NCI-H1930 (cell line): ENCODE data around the gene FRG2.
"Not testable (repeated sequence)": the region's sequence is repeated elsewhere in the genome, so short reads cannot be mapped to it uniquely, and the experiment has no call there.

Experiments
- DNase-seq, 2 experiments: peaks; one replicate each; lab custom pipeline; 2025; lab: John Stamatoyannopoulos, UW

Gene FRG2

DNA sequence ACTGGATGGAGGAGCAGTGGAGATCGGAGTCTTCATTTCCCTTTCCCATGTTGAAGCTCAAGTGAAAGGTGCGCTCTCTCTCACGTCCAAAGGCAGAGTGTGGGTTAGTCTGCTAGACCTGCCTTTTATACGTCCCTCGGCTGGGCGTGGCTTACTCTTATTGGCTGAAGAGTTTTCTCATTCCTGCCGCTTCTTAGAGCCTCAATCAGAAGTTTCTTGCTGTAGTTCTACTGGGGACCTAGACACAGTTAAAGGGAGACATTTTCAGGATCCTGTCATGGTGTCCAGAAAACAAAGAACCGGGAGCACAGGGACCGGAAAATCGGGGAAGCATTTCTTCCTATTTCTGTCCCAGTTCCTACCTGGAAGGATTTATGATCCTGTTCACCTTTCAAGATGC lies at the start of gene FRG2:
Gene FRG2 (minus strand): TSS at position 101 of the 400 bp plus-strand sequence. CDS start 52 bp downstream, at position 49.
- not testable (repeated sequence) for DNase-seq

DNA sequence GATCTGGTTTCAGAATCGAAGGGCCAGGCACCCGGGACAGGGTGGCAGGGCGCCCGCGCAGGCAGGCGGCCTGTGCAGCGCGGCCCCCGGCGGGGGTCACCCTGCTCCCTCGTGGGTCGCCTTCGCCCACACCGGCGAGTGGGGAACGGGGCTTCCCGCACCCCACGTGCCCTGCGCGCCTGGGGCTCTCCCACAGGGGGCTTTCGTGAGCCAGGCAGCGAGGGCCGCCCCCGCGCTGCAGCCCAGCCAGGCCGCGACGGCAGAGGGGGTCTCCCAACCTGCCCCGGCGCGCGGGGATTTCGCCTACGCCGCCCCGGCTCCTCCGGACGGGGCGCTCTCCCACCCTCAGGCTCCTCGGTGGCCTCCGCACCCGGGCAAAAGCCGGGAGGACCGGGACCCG lies 41.3 kb upstream of the FRG2 start:
- DNase-seq = not testable (repeated sequence)

DNA sequence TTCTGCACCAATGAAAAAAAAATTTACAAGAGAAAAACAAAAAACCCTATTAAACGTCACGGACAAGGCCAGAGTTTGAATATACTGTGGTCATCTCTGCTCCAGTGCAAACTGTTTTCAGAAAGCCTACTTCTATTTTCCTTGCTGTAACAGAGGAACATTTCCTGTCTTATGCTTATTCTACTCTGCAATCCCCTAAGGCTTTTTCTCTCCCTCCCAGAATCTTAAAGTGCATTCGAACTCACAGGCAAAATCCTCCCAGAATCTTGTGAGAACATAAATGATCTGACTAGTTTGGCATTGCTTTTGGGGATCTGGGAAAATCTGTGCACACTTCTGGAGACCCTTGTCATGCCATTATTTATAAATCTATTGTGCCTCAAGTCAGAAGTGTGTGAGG lies 37.7 kb upstream of the FRG2 start:
- DNase-seq = not testable (repeated sequence)

DNA sequence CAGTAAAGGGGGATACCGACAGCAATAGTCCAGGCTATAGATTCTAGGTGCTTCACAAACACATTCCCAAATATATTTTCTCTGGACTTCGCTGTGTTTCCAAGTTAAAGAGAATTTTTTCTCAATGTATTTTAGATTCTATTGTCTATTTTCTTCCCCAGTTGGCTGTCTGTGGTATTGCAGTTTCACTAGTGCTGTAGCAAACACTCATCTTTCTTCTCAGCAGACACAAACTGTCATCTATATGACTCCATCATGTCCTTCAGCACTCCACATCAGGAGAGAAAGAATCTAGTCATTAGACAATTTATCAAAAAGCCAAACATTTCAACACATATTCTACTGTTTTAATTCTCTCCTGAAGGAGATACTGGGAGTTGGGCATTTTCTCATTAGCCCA lies 37.3 kb upstream of the FRG2 start, which contains the start of gene DBET:
Gene DBET (plus strand): TSS at position 161 of the 400 bp plus-strand sequence.
- not testable (repeated sequence) for DNase-seq

DNA sequence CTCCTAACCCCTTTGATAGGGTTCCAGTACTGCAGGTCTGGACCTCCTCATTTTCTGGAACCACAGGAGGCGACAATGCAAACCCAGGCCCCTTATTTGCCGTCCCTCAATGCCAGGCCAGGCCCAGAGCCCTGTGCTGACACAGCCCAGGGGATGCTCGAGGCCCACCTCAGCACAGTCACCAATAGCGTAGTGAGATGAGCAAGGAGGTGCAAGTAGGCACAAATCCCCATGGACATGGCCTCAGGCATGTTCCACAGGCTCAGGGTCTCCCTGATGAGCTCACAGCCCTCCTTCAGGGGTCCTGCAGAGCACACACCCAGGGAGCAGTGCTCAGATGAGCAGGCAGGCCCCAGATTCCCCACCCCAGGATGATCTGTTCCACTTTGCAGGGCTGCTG lies 31.9 kb upstream of the FRG2 start:
- not testable (repeated sequence) for DNase-seq

DNA sequence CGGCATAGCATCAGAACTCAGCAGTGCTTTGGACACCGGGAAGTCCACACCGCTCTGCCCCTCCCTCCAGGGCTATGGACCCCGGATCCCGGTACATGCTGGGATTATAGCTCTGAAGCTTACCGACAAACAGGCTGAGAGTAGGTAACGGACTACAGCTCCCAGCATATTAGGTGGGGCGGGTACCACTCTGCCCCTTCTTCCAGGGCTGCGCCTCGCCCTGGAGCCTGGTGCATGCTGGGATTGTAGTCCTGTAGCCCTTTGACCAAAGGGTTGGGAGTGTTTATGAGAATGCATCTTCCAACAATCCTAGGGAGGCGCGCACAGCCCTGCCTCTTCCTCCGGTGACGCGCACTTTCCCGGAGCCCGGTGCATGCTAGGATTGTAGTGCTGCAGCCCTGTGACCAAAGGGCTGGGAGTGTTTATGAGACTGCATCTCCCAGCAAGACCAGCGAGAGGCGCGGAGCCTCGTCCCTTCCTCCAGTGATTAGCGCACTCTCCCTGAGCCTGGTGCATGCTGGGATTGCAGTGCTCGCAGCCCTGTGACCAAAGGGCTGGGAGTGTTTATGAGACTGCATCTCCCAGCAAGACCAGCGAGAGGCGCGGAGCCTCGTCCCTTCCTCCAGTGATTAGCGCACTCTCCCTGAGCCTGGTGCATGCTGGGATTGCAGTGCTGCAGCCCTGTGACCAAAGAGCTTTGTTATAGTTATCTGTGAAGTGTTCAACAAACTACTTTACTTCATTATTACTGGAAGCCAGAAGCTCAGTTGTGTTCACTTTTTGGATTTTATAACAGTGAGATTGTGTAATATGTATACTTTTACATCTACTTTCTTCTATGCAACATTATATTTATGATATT lies 22.6 kb upstream of the FRG2 start:
- DNase-seq = not testable (repeated sequence)

DNA sequence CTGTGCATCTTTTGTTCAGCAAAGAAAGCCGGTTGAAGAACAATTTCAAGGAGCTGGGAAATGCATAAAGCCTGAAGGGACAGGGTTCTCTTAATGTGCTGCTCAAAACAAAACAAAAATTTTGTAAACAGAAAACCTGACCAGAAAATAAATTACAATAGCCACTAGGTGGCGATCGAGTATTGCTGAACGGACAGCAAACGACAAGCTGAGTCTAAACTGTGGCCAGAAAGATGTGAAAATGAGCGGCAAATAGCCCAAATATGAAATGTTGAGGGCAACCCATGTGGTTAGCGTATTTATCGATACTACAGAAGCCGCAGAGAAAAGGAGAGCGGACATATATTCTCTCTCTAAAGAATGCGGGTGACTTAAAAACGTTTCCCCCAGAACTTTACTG lies 20.6 kb upstream of the FRG2 start:
- DNase-seq = not testable (repeated sequence)

DNA sequence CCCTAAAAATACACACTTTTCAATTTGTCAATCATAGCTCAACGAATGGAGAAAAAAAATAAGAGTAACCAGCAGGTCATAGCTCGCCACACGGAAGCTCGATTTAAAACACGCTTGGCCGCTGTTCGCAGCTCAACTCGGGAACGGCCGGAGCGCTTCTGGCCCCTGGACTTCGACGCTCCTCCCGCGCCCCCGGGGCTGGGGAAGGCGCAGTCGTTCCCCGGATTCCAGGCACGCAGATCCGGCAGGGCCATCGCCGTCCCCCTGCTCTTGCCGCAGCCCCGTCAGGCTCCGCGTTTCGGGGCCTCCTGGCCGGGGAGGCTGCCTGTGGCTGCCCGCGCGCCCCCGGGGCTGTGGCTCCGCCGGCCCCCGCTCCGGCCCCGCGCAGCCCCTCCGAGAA lies 13.8 kb upstream of the FRG2 start:
- DNase-seq = not testable (repeated sequence)

DNA sequence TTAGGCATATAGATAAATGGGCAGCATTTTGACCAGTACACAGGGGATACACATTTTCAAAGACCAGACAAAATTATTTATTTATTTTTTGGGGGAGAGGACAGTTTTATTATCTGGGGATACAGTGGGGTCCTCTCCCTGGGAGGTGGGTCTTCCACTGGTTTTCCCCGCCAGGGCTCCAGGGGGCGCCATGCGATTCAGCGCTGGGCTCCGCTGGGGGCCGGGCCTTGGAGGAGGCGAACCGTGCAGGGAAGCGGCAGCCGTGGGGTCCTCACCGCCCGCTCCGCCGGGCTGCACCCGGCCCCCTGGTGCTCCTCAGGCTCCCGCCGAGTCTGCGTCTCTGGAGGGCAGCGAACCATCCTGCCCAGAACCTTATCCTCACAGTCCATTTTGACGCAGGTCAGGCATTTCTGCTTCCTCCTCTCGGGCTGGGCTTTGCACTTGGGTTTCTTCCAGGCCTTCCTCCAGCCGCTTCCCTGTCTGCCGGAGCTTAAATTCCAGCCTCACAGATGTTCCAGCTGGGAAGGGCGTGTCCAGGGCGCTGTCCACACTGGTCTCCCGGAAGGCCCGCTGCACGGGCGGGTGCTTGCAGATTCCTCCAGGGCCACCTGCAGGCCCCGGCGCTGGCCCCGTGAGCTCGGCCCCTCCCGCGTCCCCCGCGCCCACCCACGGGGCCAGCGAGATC lies 10.8 kb upstream of the FRG2 start:
- not testable (repeated sequence) for DNase-seq

DNA sequence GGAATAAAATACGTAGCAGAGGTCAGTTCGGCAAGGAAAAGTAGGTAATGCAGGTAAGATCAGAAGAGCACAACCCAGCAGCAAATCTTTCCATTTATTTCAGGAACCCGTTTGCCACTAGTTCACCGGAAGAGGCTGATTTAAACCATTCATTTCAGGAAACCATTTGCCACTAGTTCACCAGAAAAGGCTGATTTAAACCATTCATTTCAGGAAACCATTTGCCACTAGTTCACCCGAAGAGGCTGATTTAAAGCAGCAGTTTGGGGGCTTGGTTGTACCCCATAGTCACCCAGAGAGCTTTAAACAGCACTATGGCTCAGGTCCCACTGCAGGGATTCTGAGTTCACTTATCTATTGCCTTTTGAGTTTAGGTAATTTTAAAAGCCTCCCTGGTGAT lies 4.2 kb upstream of the FRG2 start:
- DNase-seq = not testable (repeated sequence)

DNA sequence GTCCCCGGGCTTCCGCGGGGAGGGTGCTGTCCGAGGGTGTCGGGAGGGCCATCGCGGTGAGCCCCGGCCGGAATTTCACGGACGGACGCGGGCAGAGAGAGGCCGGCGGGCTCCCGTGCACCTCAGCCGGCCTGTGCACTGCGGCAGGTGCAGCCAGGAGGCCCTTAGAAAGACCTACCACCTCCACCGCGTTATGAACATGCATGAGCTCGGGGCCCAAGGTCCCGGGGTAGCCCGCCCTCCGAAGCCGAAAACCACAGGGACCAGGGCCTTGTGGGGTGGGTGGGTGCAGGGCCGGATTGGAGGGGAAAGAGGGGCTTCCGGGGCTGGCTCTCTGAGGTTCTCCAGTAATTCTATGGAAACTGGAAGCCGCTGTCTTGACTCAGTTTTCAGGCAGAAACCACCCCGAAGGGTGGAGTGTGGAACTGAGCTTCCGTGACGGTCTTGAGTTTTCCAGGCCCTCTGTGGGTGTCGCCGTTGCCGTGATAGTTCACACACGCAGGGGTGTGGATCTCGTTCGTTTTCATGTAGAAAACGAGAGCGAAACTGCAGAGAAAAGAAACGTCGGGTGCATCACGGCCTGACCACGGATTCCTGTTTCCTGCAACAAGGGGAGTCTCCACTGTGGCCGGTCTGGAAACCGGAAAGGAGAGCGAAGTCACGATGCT lies 4.3 kb downstream of the FRG2 start:
- not testable (repeated sequence) for DNase-seq

DNA sequence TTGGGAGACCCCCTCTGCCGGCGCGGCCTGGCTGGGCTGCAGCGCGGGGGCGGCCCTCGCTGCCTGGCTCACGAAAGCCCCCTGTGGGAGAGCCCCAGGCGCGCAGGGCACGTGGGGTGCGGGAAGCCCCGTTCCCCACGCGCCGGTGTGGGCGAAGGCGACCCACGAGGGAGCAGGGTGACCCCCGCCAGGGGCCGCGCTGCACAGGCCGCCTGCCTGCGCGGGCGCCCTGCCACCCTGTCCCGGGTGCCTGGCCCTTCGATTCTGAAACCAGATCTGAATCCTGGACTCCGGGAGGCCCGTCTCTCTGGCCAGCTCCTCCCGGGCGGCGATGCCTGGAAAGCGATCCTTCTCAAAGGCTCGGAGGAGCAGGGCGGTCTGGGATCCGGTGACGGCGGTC lies 5.1 kb downstream of the FRG2 start:
- not testable (repeated sequence) for DNase-seq

DNA sequence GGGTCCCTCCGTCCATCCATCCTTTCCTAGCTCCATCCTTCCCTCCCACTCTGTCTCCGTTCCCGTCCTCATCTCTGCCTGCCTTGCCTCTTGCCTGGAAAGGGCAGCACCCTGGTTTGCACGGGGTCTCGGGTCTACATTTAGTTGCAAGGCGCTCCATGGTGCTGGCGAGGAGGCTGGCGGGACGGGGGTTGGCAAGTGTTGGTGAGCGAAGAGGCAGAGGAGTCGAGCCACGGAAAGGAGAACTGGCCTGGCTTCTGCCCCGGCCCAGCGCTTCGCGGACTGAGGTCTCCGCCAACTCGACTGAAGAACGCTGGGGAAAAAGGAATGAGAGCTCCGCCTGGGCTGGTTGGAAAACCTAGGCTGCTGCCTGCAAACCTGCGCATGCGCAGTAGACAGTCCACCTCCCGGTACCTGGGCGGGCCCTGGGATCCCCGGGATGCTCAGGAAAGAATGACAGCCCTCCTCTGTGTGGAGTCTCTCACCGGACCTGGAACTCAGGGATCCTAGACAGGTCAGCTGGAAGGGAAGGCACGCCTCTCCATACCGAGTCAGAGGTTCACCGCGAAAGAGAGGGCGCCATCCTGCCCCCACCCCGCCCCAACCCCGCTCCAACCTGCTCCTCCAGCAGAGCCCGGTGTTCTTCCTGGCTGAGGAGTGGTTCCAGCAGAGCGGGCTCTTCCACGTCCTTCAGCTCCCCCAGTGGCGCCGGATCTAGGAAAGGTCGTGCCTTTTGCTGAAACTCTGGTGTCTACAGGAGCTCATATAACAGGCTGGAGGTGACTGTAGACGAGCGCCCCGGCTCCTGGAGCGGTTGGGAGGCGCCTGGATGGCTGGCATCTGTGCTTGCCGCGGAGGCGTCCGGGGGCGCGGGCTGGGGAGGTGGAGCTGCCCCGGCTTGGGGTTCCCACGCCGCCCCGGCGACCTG lies 6.0 kb downstream of the FRG2 start:
- no peak for DNase-seq

DNA sequence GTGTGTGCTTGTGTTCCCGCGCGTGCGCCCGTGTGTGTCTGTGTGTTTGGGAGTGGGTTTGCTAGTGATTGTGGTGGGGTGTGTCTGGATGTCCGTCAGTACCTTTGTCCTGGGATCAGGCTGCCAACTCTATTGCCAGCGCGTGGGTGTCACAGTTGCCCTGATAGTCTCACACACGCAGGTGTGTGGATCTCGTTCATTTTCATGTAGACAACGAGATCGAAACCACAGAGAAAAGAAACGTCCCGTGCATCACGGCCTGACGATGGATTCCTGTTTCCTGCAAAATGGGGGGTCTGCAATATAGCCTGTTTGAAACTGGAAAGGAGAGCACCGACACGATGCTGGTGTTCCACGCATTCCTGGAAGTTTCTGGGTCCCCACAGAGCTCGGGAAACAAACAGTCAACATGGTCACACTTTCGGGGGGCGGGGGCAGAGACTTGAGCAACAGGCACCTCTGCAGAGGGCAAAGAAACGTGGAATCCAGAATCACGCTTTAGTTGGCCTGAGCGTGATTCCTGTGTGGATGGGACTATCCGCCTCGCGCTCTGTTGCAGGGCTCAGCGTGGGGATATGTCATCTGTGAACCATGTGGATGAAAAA lies 7.1 kb downstream of the FRG2 start:
- not testable (repeated sequence) for DNase-seq

DNA sequence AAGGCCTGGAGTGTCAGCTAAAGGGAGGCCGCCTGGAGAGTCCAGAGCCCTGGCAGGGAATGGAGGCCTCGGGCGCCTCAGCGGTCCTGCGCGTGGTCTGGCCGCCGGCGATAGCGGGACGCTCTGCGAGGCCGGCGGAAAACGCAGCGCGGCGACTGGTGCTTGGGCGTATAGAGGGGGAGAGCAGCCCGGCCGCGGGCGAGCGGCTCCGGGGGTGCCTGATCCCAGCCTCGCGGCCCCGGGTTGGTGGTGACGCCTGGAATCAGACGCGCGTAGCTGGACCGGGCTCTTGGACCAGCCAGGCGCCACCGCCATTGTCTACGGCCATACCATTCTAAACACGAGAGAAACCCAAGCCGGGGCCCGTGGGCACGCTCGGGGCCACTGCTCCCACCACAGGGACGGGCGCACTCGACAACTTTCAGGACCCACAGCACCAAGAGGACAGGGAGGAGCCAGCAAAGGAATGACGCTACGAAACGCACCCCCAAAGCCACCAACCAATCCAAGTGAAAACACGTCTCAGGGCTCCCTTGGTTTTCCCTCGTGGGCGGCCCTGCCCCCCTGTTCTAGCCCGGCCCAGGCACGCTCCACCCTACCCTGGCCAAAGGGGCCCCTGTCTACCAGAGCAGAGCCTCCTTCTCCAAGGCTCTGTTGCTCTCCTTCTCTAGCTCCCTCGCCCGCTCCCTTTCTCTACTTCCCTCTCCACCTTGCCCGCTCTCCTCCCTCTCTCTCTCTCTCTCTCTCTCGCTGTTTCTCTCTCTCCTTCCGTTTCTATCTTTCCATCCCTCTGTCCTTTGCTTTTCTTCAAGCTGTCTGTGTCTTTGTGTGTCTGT lies 7.8 kb downstream of the FRG2 start:
- no peak for DNase-seq

DNA sequence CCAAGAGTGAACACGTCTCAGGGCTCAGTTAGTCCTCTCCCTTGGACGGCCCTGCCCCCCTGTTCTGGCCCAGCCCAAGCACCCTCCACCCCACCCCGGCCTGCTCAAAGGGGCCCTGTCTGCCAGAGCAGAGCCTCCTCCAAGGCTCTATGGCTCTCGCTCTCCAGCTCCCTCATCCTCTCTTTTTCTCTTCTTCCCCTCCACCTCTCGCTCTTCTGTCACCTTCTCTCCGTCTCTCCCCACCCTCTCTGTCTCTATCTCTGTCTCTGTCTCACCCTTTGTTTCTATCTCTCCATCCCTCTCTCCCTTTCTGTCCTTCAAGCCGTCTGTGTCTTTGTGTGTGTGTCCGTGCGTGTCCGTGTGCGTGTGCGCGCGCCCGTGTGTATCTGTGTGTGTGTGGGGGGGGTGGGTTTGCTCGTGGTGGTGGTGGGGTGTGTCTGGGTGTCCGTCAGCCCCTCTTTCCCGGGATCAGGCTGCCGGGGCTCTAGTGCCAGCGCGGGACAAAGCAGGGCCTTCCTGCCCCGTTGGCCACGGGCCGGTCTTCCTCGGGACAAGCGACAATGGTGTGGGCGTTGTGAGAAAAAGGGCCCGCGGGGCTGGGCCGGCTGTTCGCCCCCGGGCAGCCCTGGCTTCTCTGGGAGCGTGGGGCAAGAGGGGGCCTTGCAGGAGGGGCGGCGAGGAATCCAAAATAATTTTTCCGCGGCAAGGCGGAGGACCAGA lies 8.7 kb downstream of the FRG2 start:
- no peak for DNase-seq

DNA sequence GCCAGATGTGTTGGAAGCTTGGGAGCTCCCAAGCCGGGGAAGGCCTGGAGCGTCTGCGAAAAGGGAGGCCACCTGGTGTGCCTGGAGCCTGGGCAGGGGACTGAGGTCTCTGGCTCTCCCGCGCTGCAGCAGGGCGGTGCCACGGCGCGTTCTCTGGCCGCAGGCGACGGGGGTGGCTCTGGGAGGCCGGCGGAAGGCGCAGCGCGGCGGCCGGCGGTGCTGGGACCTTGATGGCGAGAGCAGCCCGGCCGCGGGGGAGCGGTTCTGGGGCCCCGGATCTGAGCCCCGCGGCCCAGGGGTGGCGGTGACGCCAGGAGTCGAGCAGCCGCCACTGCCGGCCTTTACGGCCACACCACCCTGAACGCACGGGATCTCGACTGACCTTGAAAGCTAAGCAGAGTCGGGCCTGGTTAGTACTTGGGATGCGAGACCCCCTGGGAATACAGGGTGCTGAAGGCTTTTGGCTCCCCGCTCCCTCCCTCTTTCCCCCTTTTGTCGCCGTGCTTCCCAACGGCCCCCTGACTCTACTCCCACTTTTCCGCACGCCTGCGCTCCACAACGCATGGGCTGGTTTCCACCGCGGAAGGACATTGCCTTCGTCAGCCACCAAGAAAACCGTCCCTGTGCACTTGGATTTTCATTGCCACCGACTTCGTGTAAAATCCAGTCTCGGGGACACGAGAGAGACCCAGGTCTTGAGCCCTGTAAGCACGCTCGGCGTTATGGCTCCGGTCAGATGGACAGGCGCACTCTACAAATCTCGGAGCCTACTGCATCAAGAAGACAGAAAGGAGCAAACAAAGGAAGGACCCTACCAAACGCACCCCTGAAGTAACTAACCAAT lies 9.5 kb downstream of the FRG2 start:
- no peak for DNase-seq
